Naive B cell (primary cell): ENCODE results near the gene ANO6. TPM values are rescaled to one million over a fixed set of nuclear protein-coding genes. Genes with fewer than 3 reads are reported as not detected.
A peak's percentile ranks its signal among the peaks of the same experiment; 100 is the strongest.

Experiments
- ATAC-seq, 2 donors: fragments of 150-1000 bp; cut with Tn5 transposase; 2 replicates each; pipeline ENCODE4 v1.10.0; 2021; ENCODE audit warnings: low read depth in 2 of 2, mild to moderate bottlenecking in 2 of 2, moderate library complexity in 2 of 2
- DNase-seq: peaks from one replicate; pipeline ENCODE4 v3.0.0; 2022
- H3K27ac Mint-ChIP-seq, 6 donors: one replicate each; pipeline ENCODE4 v1.8.0; 2020 to 2022; ENCODE audit warnings: mild to moderate bottlenecking in 6 of 6, mixed read lengths in 6 of 6, moderate library complexity in 5 of 6, inconsistent platforms in 2 of 6
- H3K27me3 Mint-ChIP-seq, 3 donors: one replicate each; pipeline ENCODE4 v1.8.0; 2021 to 2022; ENCODE audit warnings: mixed read lengths in 3 of 3, mild to moderate bottlenecking in 1 of 3
- H3K36me3 Mint-ChIP-seq, 2 donors: one replicate each; pipeline ENCODE4 v1.8.0; 2020 to 2022; ENCODE audit warnings: mixed read lengths in 2 of 2, inconsistent platforms in 1 of 2, mild to moderate bottlenecking in 1 of 2
- H3K4me1 Mint-ChIP-seq, 3 donors: one replicate each; pipeline ENCODE4 v1.8.0; 2020 to 2022; ENCODE audit warnings: mixed read lengths in 3 of 3, inconsistent platforms in 1 of 3, mild to moderate bottlenecking in 1 of 3, moderate library complexity in 1 of 3
- H3K4me3 Mint-ChIP-seq, 8 donors: one replicate each; pipeline ENCODE4 v1.8.0; 2020 to 2022; ENCODE audit warnings: mild to moderate bottlenecking in 8 of 8, mixed read lengths in 8 of 8, moderate library complexity in 8 of 8, inconsistent platforms in 2 of 8
- H3K9me3 Mint-ChIP-seq, 7 donors: one replicate each; pipeline ENCODE4 v1.8.0; 2020 to 2022; ENCODE audit warnings: mixed read lengths in 7 of 7, mild to moderate bottlenecking in 5 of 7, inconsistent platforms in 2 of 7, moderate library complexity in 1 of 7
- polyA plus RNA-seq, 6 donors: library from polyadenylated mRNA; unstranded; fragments of 300-500 nt; fragmentation: Illumina TruSeq; gene quantifications; one replicate each; pipeline ENCODE4 v1.2.3, GENCODE V29; 2021; ENCODE audit warnings: low read depth in 6 of 6

ANO6 gene
- polyA plus RNA-seq, 6 donors from 2014 or later, result 13.8 to 26.9 (median 19.3) TPM

- Mint-ChIP-seq H3K27me3 (no peaks in the 10 kb centered on the region), H3K4me3 (no peak overlapping the region), H3K9me3 (no peaks in the 10 kb centered on the region), H3K4me1 (peaks cover 0 to 16% (median 3%) of the 10 kb centered on the region in 3 donors), H3K27ac (peak overlapping the region in 1 of 6 donors; percentile 86), H3K36me3 (peaks cover 15 to 16% of the 10 kb centered on the region in 2 donors)
- no peak for ATAC-seq
- DNase-seq, result no peak
These were observed 64.3 kb downstream of the ANO6 start for GRCh38 chr12:45279931-45280830.

GRCh38 chr12:45281994-45282393 lies 66.1 kb downstream of the ANO6 start:
- Mint-ChIP-seq H3K27ac (peak overlapping the region in 1 of 6 donors; percentile 22), H3K27me3 (no peaks in the 10 kb centered on the region), H3K9me3 (no peaks in the 10 kb centered on the region), H3K36me3 (peaks cover 15 to 16% of the 10 kb centered on the region in 2 donors), H3K4me3 (peak overlapping the region in 1 of 8 donors; percentile 26), H3K4me1 (peaks cover 3 to 16% (median 4%) of the 10 kb centered on the region in 3 donors)
- no peak for ATAC-seq
- no peak for DNase-seq

GRCh38 chr12:45282411-45282810 lies 66.5 kb downstream of the ANO6 start:
- no peak for ATAC-seq
- H3K9me3 Mint-ChIP-seq, result no peaks in the 10 kb centered on the region
- H3K27ac Mint-ChIP-seq, result no peak overlapping the region
- H3K36me3 Mint-ChIP-seq, result peaks cover 15 to 16% of the 10 kb centered on the region in 2 donors
- H3K4me1 Mint-ChIP-seq, result peaks cover 4 to 19% (median 5%) of the 10 kb centered on the region in 3 donors
- DNase-seq, result no peak
- no peak overlapping the region for H3K4me3 Mint-ChIP-seq
- H3K27me3 Mint-ChIP-seq, result no peaks in the 10 kb centered on the region

GRCh38 chr12:45284096-45284901 lies 68.4 kb downstream of the ANO6 start:
- no peaks in the 10 kb centered on the region for H3K27me3 Mint-ChIP-seq
- H3K27ac Mint-ChIP-seq, result peak overlapping the region in 1 of 6 donors; percentile 33
- peaks cover 9 to 11% of the 10 kb centered on the region in 2 donors for H3K36me3 Mint-ChIP-seq
- H3K9me3 Mint-ChIP-seq, result no peaks in the 10 kb centered on the region
- H3K4me3 Mint-ChIP-seq, result no peak overlapping the region
- ATAC-seq (no peak), DNase-seq (no peak)
- H3K4me1 Mint-ChIP-seq, result peaks cover 4 to 18% (median 4%) of the 10 kb centered on the region in 3 donors

- Mint-ChIP-seq H3K36me3 (peaks cover 9 to 11% of the 10 kb centered on the region in 2 donors), H3K27ac (no peak overlapping the region), H3K9me3 (no peaks in the 10 kb centered on the region), H3K4me1 (peaks cover 5 to 24% (median 12%) of the 10 kb centered on the region in 3 donors), H3K4me3 (no peak overlapping the region), H3K27me3 (no peaks in the 10 kb centered on the region)
- ATAC-seq (no peak), DNase-seq (no peak)
These were observed 69.8 kb downstream of the ANO6 start for GRCh38 chr12:45285717-45286116.

GRCh38 chr12:45286621-45287020 lies 70.7 kb downstream of the ANO6 start:
- peaks cover 6 to 11% of the 10 kb centered on the region in 2 donors for H3K36me3 Mint-ChIP-seq
- H3K4me1 Mint-ChIP-seq, result peaks cover 8 to 24% (median 20%) of the 10 kb centered on the region in 3 donors
- no peak for DNase-seq
- ATAC-seq, result no peak
- no peak overlapping the region for H3K4me3 Mint-ChIP-seq
- H3K9me3 Mint-ChIP-seq, result no peaks in the 10 kb centered on the region
- H3K27ac Mint-ChIP-seq, result peak overlapping the region in 1 of 6 donors; percentile 5
- H3K27me3 Mint-ChIP-seq, result no peaks in the 10 kb centered on the region

- Mint-ChIP-seq H3K9me3 (no peaks in the 10 kb centered on the region), H3K27ac (peak overlapping the region in 1 of 6 donors; percentile 53), H3K4me1 (peaks cover 12 to 23% (median 22%) of the 10 kb centered on the region in 3 donors), H3K36me3 (no peaks in the 10 kb centered on the region), H3K4me3 (no peak overlapping the region), H3K27me3 (no peaks in the 10 kb centered on the region)
- ATAC-seq (no peak), DNase-seq (no peak)
These were observed 73.6 kb downstream of the ANO6 start for GRCh38 chr12:45289245-45290215.

- no peaks in the 10 kb centered on the region for H3K9me3 Mint-ChIP-seq
These were observed 74.3 kb downstream of the ANO6 start for GRCh38 chr12:45290216-45290605.

GRCh38 chr12:45291518-45291917 lies 75.6 kb downstream of the ANO6 start:
- DNase-seq, result no peak
- Mint-ChIP-seq H3K36me3 (no peaks in the 10 kb centered on the region), H3K27ac (no peak overlapping the region), H3K27me3 (no peaks in the 10 kb centered on the region), H3K4me1 (peaks cover 12 to 22% (median 19%) of the 10 kb centered on the region in 3 donors), H3K4me3 (peak overlapping the region in 1 of 8 donors; percentile 64), H3K9me3 (no peaks in the 10 kb centered on the region)
- ATAC-seq, result peak in 1 of 2 donors; percentile 50

More at GRCh38 chr12:45290216-45290605, 74.3 kb downstream of the ANO6 start:
- Mint-ChIP-seq H3K4me1 (peaks cover 12 to 23% (median 22%) of the 10 kb centered on the region in 3 donors), H3K27me3 (no peaks in the 10 kb centered on the region), H3K27ac (no peak overlapping the region), H3K36me3 (no peaks in the 10 kb centered on the region), H3K4me3 (no peak overlapping the region)
- ATAC-seq (no peak), DNase-seq (no peak)

GRCh38 chr12:45292486-45293195 lies 76.7 kb downstream of the ANO6 start:
- no peaks in the 10 kb centered on the region for H3K9me3 Mint-ChIP-seq
- H3K27me3 Mint-ChIP-seq, result no peaks in the 10 kb centered on the region
- no peak overlapping the region for H3K4me3 Mint-ChIP-seq
- no peak for DNase-seq
- H3K36me3 Mint-ChIP-seq, result no peaks in the 10 kb centered on the region
- H3K27ac Mint-ChIP-seq, result no peak overlapping the region
- no peak for ATAC-seq
- peaks cover 8 to 19% (median 16%) of the 10 kb centered on the region in 3 donors for H3K4me1 Mint-ChIP-seq

- Mint-ChIP-seq H3K27me3 (no peaks in the 10 kb centered on the region), H3K4me1 (peaks cover 8 to 14% (median 8%) of the 10 kb centered on the region in 3 donors), H3K4me3 (no peak overlapping the region), H3K9me3 (no peaks in the 10 kb centered on the region), H3K27ac (no peak overlapping the region), H3K36me3 (no peaks in the 10 kb centered on the region)
- ATAC-seq (no peak), DNase-seq (no peak)
These were observed 79.0 kb downstream of the ANO6 start for GRCh38 chr12:45294906-45295305.

- no peaks in the 10 kb centered on the region for H3K36me3 Mint-ChIP-seq
- H3K27ac Mint-ChIP-seq, result no peak overlapping the region
- H3K9me3 Mint-ChIP-seq, result no peaks in the 10 kb centered on the region
- peaks cover 4 to 8% (median 7%) of the 10 kb centered on the region in 3 donors for H3K4me1 Mint-ChIP-seq
- DNase-seq (no peak), ATAC-seq (no peak)
- no peak overlapping the region for H3K4me3 Mint-ChIP-seq
- H3K27me3 Mint-ChIP-seq, result no peaks in the 10 kb centered on the region
These were observed 80.2 kb downstream of the ANO6 start for GRCh38 chr12:45296046-45296586.
